Testis (tissue), 2 donors: ENCODE data around the gene ITM2C.

Experiments used
- CTCF ChIP-seq, 3 experiments: fragments of 450-650 bp in 2 of 3; fragments of 200-600 bp in 1 of 3; sonication (generic) in 1 of 3; IDR thresholded peaks; one replicate each; pipeline ENCODE4 v1.5.1; 2016 to 2019; ENCODE audit warnings: antibody characterized with exemption in 3 of 3, mild to moderate bottlenecking in 2 of 3, moderate library complexity in 1 of 3
- POLR2A ChIP-seq: fragments of 450-650 bp; IDR thresholded peaks from one replicate; pipeline ENCODE4 v1.6.1; 2017; ENCODE audit warnings: antibody characterized with exemption, mild to moderate bottlenecking, moderate library complexity

- TF ChIP-seq CTCF (IDR thresholded peaks at IDR 0.05): no peak
- no peak for TF ChIP-seq POLR2A
Measured at GRCh38 chr2:230881840-230882239, 17.1 kb downstream of the ITM2C start.
